Prostate gland (tissue), 2 donors: Measurements from ENCODE around the gene ST6GAL1. TPM values are rescaled to one million over a fixed set of nuclear protein-coding genes. Genes with fewer than 3 reads are reported as not detected.
A peak's percentile ranks its signal among the peaks of the same experiment; 100 is the strongest.
"Not testable (repeated sequence)": the region's sequence is repeated elsewhere in the genome, so short reads cannot be mapped to it uniquely, and the experiment has no call there.

Source experiments
- DNase-seq: peaks from one replicate; pipeline ENCODE4 v3.0.0-alpha.2; 2019; ENCODE audit warnings: low spot score
- H3K27ac ChIP-seq, 2 donors: fragments of 200-600 bp; sonication (generic); 2 replicates each; pipeline ENCODE4 v1.5.1; 2017 to 2019
- H3K27me3 ChIP-seq: fragments of 200-600 bp; sonication (generic); replicated peaks from 2 replicates; pipeline ENCODE4 v1.5.1; 2019; ENCODE audit not compliant: insufficient read depth
- H3K36me3 ChIP-seq, 2 donors: fragments of 200-600 bp; sonication (generic); 1 replicate in 1 of 2; 2 replicates in 1 of 2; pipeline versions ENCODE4 v1.5.1 to v1.8.1; 2017 to 2019
- H3K4me1 ChIP-seq: fragments of 200-600 bp; sonication (generic); replicated peaks from 2 replicates; pipeline ENCODE4 v1.5.1; 2019
- H3K4me3 ChIP-seq, 2 donors: fragments of 200-600 bp; sonication (generic); 2 replicates each; pipeline ENCODE4 v1.5.1; 2017 to 2019
- H3K9me3 ChIP-seq: fragments of 200-600 bp; sonication (generic); 2 replicates; pipeline ENCODE4 v1.5.1; 2017
- CTCF ChIP-seq, 4 experiments: fragments of 200-600 bp in 2 of 4; fragments of 450-650 bp in 2 of 4; sonication (generic) in 2 of 4; IDR thresholded peaks; 1 replicate in 3 of 4; 2 replicates in 1 of 4; pipeline ENCODE4 v1.5.1; 2016 to 2019; ENCODE audit warnings: antibody characterized with exemption in 4 of 4, mild to moderate bottlenecking in 2 of 4, moderate library complexity in 2 of 4
- POLR2A ChIP-seq: fragments of 450-650 bp; IDR thresholded peaks from one replicate; pipeline ENCODE4 v1.6.1; 2016; ENCODE audit warnings: antibody characterized with exemption, mild to moderate bottlenecking
- POLR2AphosphoS5 ChIP-seq: sonication (generic); formaldehyde crosslinking; IDR thresholded peaks from one replicate; pipeline ENCODE4 v1.6.1; 2017; ENCODE audit warnings: antibody characterized with exemption
- WGBS: methylation state at CpG from one replicate; pipeline ENCODE4 v1.1.5; 2018; 5-methylcytosine and 5-hydroxymethylcytosine counted together
- intact Hi-C: fragments of 100-400 bp; cut with DNase I; formaldehyde crosslinking; loops from one replicate; pipeline ENCODE4 v1.14.2; 2022
- total RNA-seq, 2 donors: library from RNA; depleted of rRNA; stranded (reverse); fragments of >200 nt; gene quantifications; one replicate each; pipeline ENCODE4 v1.1.0, GENCODE V29; 2016

The ST6GAL1 gene
- total RNA-seq, 2 donors from 2014 or later = 101 to 225 TPM

- TF ChIP-seq CTCF (IDR thresholded peaks at IDR 0.05) = no peak
- no peak for TF ChIP-seq POLR2AphosphoS5
- no peak for TF ChIP-seq POLR2A
- no peaks in the 10 kb centered on the region for H3K4me1 ChIP-seq
- H3K4me3 ChIP-seq = no peak overlapping the region
- WGBS = 99% methylated on average over 3 of the region's 3 CpGs
- no peak overlapping the region for H3K27ac ChIP-seq
- no peaks in the 10 kb centered on the region for H3K36me3 ChIP-seq
- intact Hi-C loops = no loop called here
- H3K9me3 ChIP-seq = no peaks in the 10 kb centered on the region
- DNase-seq = no peak
- no peaks in the 10 kb centered on the region for H3K27me3 ChIP-seq
These were observed 75.6 kb downstream of the ST6GAL1 start for GRCh38 chr3:187005827-187006481.

- no peak for DNase-seq
These were observed 76.7 kb downstream of the ST6GAL1 start for GRCh38 chr3:187006864-187007630.

GRCh38 chr3:187010382-187010781 lies 80.1 kb downstream of the ST6GAL1 start:
- 60% methylated on average over 3 of the region's 3 CpGs for WGBS
- H3K9me3 ChIP-seq, H3K27ac ChIP-seq, H3K27me3 ChIP-seq, H3K36me3 ChIP-seq, intact Hi-C loops, H3K4me1 ChIP-seq, H3K4me3 ChIP-seq, DNase-seq: not testable (repeated sequence)

More at GRCh38 chr3:187006864-187007630, 76.7 kb downstream of the ST6GAL1 start:
- intact Hi-C loops = no loop called here
- Histone ChIP-seq H3K36me3 (no peaks in the 10 kb centered on the region), H3K27me3 (no peaks in the 10 kb centered on the region), H3K9me3 (no peaks in the 10 kb centered on the region), H3K4me1 (no peaks in the 10 kb centered on the region), H3K27ac (no peak overlapping the region), H3K4me3 (no peak overlapping the region)
- TF ChIP-seq CTCF (IDR thresholded peaks at IDR 0.05) = no peak
- TF ChIP-seq POLR2A = no peak
- no peak for TF ChIP-seq POLR2AphosphoS5
- WGBS = 91% methylated on average over 2 of the region's 2 CpGs

GRCh38 chr3:187011915-187012314 lies 81.6 kb downstream of the ST6GAL1 start:
- H3K36me3 ChIP-seq = no peaks in the 10 kb centered on the region
- DNase-seq = no peak
- H3K9me3 ChIP-seq = no peaks in the 10 kb centered on the region
- H3K27me3 ChIP-seq = no peaks in the 10 kb centered on the region
- H3K27ac ChIP-seq = peak overlapping the region; percentile 63 to 72
- intact Hi-C loops = no loop called here
- H3K4me1 ChIP-seq = peaks cover 4% of the 10 kb centered on the region
- H3K4me3 ChIP-seq = no peak overlapping the region
- TF ChIP-seq POLR2A = no peak
- TF ChIP-seq CTCF (IDR thresholded peaks at IDR 0.05) = no peak
- TF ChIP-seq POLR2AphosphoS5 = no peak
- 73% methylated on average over 7 of the region's 7 CpGs for WGBS

- no peak for DNase-seq
- H3K27me3 ChIP-seq = no peaks in the 10 kb centered on the region
- no peak overlapping the region for H3K4me3 ChIP-seq
- H3K4me1 ChIP-seq = peaks cover 4% of the 10 kb centered on the region
- 42% methylated on average over 7 of the region's 7 CpGs for WGBS
- intact Hi-C loops = no loop called here
- no peaks in the 10 kb centered on the region for H3K36me3 ChIP-seq
- H3K27ac ChIP-seq = peak overlapping the region; percentile 63 to 72
- no peaks in the 10 kb centered on the region for H3K9me3 ChIP-seq
- no peak for TF ChIP-seq CTCF (IDR thresholded peaks at IDR 0.05)
- peak; percentile 12 for TF ChIP-seq POLR2AphosphoS5
These were observed 82.3 kb downstream of the ST6GAL1 start for GRCh38 chr3:187012609-187013051.
